Choroid plexus epithelial cell (primary cell): ENCODE results near the gene PRTFDC1.
"Not testable (repeated sequence)": the region's sequence is repeated elsewhere in the genome, so short reads cannot be mapped to it uniquely, and the experiment has no call there.

Experiments used
- DNase-seq: peaks from one replicate; pipeline ENCODE4 v3.0.0-alpha.2; 2010; ENCODE audit warnings: low read depth
- H3K4me3 ChIP-seq: 2 replicates; pipeline ENCODE4 v1.5.1; 2011; ENCODE audit warnings: low read depth, mild to moderate bottlenecking, control low read depth, low read length, moderate library complexity
- CTCF ChIP-seq: conservative IDR thresholded peaks from 2 replicates; pipeline ENCODE4 v1.5.1; 2011; ENCODE audit warnings: low read depth, mild to moderate bottlenecking, control low read depth, inconsistent platforms, low read length, moderate library complexity

PRTFDC1 gene

GRCh38 chr10:24925799-24926198 is 26.6 kb downstream of the PRTFDC1 start:
- TF ChIP-seq CTCF: no peak
- no peak for DNase-seq

GRCh38 chr10:24924483-24924882 is 27.9 kb downstream of the PRTFDC1 start:
- not testable (repeated sequence) for H3K4me3 ChIP-seq, DNase-seq

More at GRCh38 chr10:24925799-24926198, 26.6 kb downstream of the PRTFDC1 start:
- H3K4me3 ChIP-seq: no peak overlapping the region

GRCh38 chr10:24922222-24922868 is 30.1 kb downstream of the PRTFDC1 start:
- DNase-seq: peak; percentile 22
- not testable (repeated sequence) for H3K4me3 ChIP-seq

GRCh38 chr10:24920907-24921881 is 31.2 kb downstream of the PRTFDC1 start:
- TF ChIP-seq CTCF: no peak
- peak; percentile 95 for DNase-seq
- H3K4me3 ChIP-seq: no peak overlapping the region

GRCh38 chr10:24920192-24920591 is 32.2 kb downstream of the PRTFDC1 start:
- not testable (repeated sequence) for DNase-seq, H3K4me3 ChIP-seq

GRCh38 chr10:24919629-24920028 is 32.8 kb downstream of the PRTFDC1 start:
- DNase-seq, H3K4me3 ChIP-seq: not testable (repeated sequence)

GRCh38 chr10:24917979-24918378 is 34.4 kb downstream of the PRTFDC1 start:
- DNase-seq: no peak
- no peak for TF ChIP-seq CTCF
- no peak overlapping the region for H3K4me3 ChIP-seq

GRCh38 chr10:24917493-24917892 is 34.9 kb downstream of the PRTFDC1 start:
- H3K4me3 ChIP-seq: no peak overlapping the region
- DNase-seq: no peak
- no peak for TF ChIP-seq CTCF

GRCh38 chr10:24916365-24916764 is 36.0 kb downstream of the PRTFDC1 start:
- no peak overlapping the region for H3K4me3 ChIP-seq
- TF ChIP-seq CTCF: no peak
- DNase-seq: no peak
